HFFc6 (cell line): ENCODE measurements around the gene PHYH. TPM values are rescaled to one million over a fixed set of nuclear protein-coding genes. Genes with fewer than 3 reads are reported as not detected.
A peak's percentile ranks its signal among the peaks of the same experiment; 100 is the strongest.
"Not testable (repeated sequence)": the region's sequence is repeated elsewhere in the genome, so short reads cannot be mapped to it uniquely, and the experiment has no call there.

Experiments
- DNase-seq: peaks from one replicate; pipeline ENCODE4 v3.0.0-alpha.2; 2018
- H3K27ac Mint-ChIP-seq: 2 replicates; pipeline ENCODE4 v1.8.0; 2020; ENCODE audit warnings: mild to moderate bottlenecking, mixed read lengths
- H3K27me3 Mint-ChIP-seq: 2 replicates; pipeline ENCODE4 v1.8.0; 2021; ENCODE audit warnings: mild to moderate bottlenecking, moderate library complexity, mixed read lengths; ENCODE audit not compliant: insufficient read depth
- H3K36me3 Mint-ChIP-seq: 2 replicates; pipeline ENCODE4 v1.8.0; 2021; ENCODE audit warnings: low read depth, mixed read lengths
- H3K4me1 Mint-ChIP-seq: 2 replicates; pipeline ENCODE4 v1.8.0; 2020; ENCODE audit warnings: low read depth, mixed read lengths
- H3K4me3 Mint-ChIP-seq: 2 replicates; pipeline ENCODE4 v1.8.0; 2020; ENCODE audit warnings: mild to moderate bottlenecking, moderate library complexity, mixed read lengths
- H3K9me3 Mint-ChIP-seq: 2 replicates; pipeline ENCODE4 v1.8.0; 2020; ENCODE audit warnings: mild to moderate bottlenecking, mixed read lengths
- total RNA-seq, 6 experiments: library from RNA; stranded (reverse); fragmentation: NEBNext Ultra II Directional; extraction: Animal tissue kit (Norgen Biotek cat#: 25700); gene quantifications; 2 replicates in 1 of 6; 3 replicates in 5 of 6; pipeline ENCODE4 v1.2.3, GENCODE V29; 2021
- TF ChIP-seq, protein P1 (sequence below): fragments of 200-600 bp; sonication (generic); IDR thresholded peaks from 2 replicates; pipeline ENCODE4 v1.5.0; 2021; ENCODE audit warnings: antibody characterized with exemption, mild to moderate bottlenecking

Gene PHYH
- total RNA-seq, 6 experiments from 2014 or later: 17.2 to 20.3 (median 17.6) TPM

- H3K27me3 Mint-ChIP-seq: peaks cover 2% of the 10 kb centered on the region; the same call in 1 of the 2 replicates
- H3K4me3 Mint-ChIP-seq: no peak overlapping the region
- H3K9me3 Mint-ChIP-seq: no peaks in the 10 kb centered on the region
- H3K36me3 Mint-ChIP-seq: no peaks in the 10 kb centered on the region
- DNase-seq: no peak
- H3K27ac Mint-ChIP-seq: no peak overlapping the region
- H3K4me1 Mint-ChIP-seq: no peaks in the 10 kb centered on the region
- TF ChIP-seq, protein P1, sequence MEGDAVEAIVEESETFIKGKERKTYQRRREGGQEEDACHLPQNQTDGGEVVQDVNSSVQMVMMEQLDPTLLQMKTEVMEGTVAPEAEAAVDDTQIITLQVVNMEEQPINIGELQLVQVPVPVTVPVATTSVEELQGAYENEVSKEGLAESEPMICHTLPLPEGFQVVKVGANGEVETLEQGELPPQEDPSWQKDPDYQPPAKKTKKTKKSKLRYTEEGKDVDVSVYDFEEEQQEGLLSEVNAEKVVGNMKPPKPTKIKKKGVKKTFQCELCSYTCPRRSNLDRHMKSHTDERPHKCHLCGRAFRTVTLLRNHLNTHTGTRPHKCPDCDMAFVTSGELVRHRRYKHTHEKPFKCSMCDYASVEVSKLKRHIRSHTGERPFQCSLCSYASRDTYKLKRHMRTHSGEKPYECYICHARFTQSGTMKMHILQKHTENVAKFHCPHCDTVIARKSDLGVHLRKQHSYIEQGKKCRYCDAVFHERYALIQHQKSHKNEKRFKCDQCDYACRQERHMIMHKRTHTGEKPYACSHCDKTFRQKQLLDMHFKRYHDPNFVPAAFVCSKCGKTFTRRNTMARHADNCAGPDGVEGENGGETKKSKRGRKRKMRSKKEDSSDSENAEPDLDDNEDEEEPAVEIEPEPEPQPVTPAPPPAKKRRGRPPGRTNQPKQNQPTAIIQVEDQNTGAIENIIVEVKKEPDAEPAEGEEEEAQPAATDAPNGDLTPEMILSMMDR: no peak
Measured at GRCh38 chr10:13284050-13284449, 15.8 kb downstream of the PHYH start.

DNA sequence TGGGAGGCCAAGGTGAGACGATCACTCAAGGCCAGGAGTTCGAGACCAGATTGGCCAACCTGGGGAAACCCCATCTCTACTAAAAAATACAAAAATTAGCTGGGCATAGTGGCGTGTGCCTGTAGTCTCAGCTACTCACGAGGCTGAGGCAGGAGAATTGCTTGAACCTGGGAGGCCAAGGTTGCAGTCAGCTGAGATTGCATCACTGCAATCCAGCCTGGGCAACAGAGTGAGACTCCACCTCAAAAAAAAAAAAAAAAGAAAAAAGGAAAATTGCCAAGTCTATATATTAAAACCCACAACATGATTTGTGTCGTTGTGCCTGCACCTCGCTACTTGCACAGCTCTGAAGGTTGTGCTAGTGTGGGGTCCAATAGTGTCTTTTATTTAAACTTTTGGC lies 17.5 kb downstream of the PHYH start:
- DNase-seq, H3K27me3 Mint-ChIP-seq: not testable (repeated sequence)

DNA sequence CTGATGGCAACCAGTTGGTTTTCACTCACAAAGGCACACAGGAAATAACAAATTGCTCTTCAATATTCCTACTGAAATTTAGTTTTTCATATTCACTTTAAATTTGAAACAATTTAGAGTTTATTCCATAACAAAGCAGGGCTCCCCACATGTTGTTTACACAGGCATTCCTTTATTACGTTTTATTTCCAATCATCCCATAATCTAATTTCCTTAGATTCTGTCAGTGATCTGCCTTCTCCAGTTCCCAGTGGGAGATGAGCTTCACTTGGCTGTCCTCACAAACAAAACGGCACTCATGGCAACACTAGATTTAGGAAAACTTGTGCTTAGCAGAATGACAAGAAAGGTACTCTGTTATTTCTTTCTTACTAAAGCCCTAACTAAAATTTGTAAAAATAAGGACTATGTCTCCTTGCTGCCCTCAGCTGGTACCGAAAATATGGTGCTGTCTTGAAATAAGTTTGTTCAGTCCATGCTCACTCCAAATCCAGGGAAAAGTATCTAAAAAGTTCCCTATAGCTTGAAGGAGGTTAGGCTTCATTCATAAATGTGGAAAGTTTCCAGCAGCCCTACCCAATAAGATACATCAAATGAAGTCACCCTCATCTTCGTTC lies 23.0 kb downstream of the PHYH start:
- H3K9me3 Mint-ChIP-seq: no peaks in the 10 kb centered on the region
- TF ChIP-seq, protein P1: peak; percentile 54
- no peaks in the 10 kb centered on the region for H3K36me3 Mint-ChIP-seq
- H3K4me3 Mint-ChIP-seq: no peak overlapping the region
- DNase-seq: peak; percentile 17
- no peaks in the 10 kb centered on the region; the same call in 1 of the 2 replicates for H3K27me3 Mint-ChIP-seq
- H3K4me1 Mint-ChIP-seq: peaks cover 8% of the 10 kb centered on the region
- H3K27ac Mint-ChIP-seq: no peak overlapping the region

More for the DNA sequence above, 17.5 kb downstream of the PHYH start:
- H3K4me1 Mint-ChIP-seq, H3K4me3 Mint-ChIP-seq, H3K27ac Mint-ChIP-seq, H3K36me3 Mint-ChIP-seq, H3K9me3 Mint-ChIP-seq: not testable (repeated sequence)

DNA sequence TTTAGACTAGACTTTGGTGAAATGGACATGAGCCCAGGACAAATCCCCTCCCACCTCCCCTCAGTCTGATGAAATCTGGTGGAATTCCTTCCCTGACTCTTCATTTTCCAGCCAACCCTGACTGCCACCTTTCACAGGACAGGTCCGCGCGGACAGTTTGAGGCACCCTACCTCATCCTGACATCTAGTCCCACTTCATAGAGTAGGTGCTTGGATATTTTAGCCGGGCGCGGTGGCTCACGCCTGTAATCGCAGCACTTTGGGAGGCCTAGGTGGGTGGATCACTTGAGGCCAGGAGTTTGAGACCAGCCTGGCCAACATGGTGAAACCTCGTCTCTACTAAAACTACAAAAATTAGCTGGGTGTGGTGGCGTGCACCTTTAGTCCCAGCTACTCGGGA lies 23.7 kb downstream of the PHYH start:
- not testable (repeated sequence) for H3K4me3 Mint-ChIP-seq, DNase-seq, H3K36me3 Mint-ChIP-seq, H3K27ac Mint-ChIP-seq, H3K27me3 Mint-ChIP-seq, H3K9me3 Mint-ChIP-seq
- H3K4me1 Mint-ChIP-seq: peaks cover 15% of the 10 kb centered on the region

- DNase-seq: no peak
- H3K27me3 Mint-ChIP-seq: peaks cover 10% of the 10 kb centered on the region
- H3K9me3 Mint-ChIP-seq: no peaks in the 10 kb centered on the region
- no peak overlapping the region for H3K27ac Mint-ChIP-seq
- H3K4me3 Mint-ChIP-seq: peak overlapping the region; percentile 47
- H3K36me3 Mint-ChIP-seq: no peaks in the 10 kb centered on the region
- H3K4me1 Mint-ChIP-seq: peaks cover 23% of the 10 kb centered on the region
- TF ChIP-seq, protein P1: no peak
Measured at GRCh38 chr10:13272164-13272571, 27.7 kb downstream of the PHYH start.

GRCh38 chr10:13271552-13272163 lies 28.2 kb downstream of the PHYH start:
- Mint-ChIP-seq H3K27ac (no peak overlapping the region), H3K4me1 (peaks cover 23% of the 10 kb centered on the region), H3K27me3 (peaks cover 13% of the 10 kb centered on the region), H3K36me3 (no peaks in the 10 kb centered on the region), H3K4me3 (peak overlapping the region; percentile 47), H3K9me3 (no peaks in the 10 kb centered on the region)
- DNase-seq: no peak
- TF ChIP-seq, protein P1: peak; percentile 67
